Astrocyte of the cerebellum (primary cell): Measurements from ENCODE around the gene ZC2HC1B.
A peak's percentile ranks its signal among the peaks of the same experiment; 100 is the strongest.

Experiments used
- DNase-seq: peaks from one replicate; pipeline ENCODE4 v3.0.0-alpha.2; 2011; ENCODE audit warnings: low read depth
- H3K4me3 ChIP-seq: 2 replicates; pipeline ENCODE4 v1.5.1; 2011; ENCODE audit warnings: mild to moderate bottlenecking, low read depth, low read length, moderate library complexity
- CTCF ChIP-seq: IDR thresholded peaks from 2 replicates; pipeline ENCODE4 v1.5.1; 2012; ENCODE audit warnings: low read length, low read depth, moderate library complexity, mild to moderate bottlenecking; ENCODE audit errors: missing control alignments
- in situ Hi-C: cut with HindIII; loops from 2 replicates; pipeline ENCODE4 v1.10.0; 2017; ENCODE audit warnings: low sequenced_read_pairs

The ZC2HC1B gene

GRCh38 chr6:143959927-143960326 is 95.7 kb downstream of the ZC2HC1B start:
- no peak overlapping the region for H3K4me3 ChIP-seq
- TF ChIP-seq CTCF, result no peak
- in situ Hi-C loops, result no loop called here
- no peak for DNase-seq

- in situ Hi-C loops, result no loop called here
- TF ChIP-seq CTCF, result no peak
- DNase-seq, result no peak
- H3K4me3 ChIP-seq, result no peak overlapping the region
Measured at GRCh38 chr6:143961066-143961465, 96.8 kb downstream of the ZC2HC1B start.

GRCh38 chr6:143961886-143962878 is 97.9 kb downstream of the ZC2HC1B start:
- no peak overlapping the region for H3K4me3 ChIP-seq
- DNase-seq, result peak; percentile 79
- in situ Hi-C loops, result no loop called here
- TF ChIP-seq CTCF, result peak; percentile 71

- TF ChIP-seq CTCF, result no peak
- H3K4me3 ChIP-seq, result no peak overlapping the region
- in situ Hi-C loops, result no loop called here
- no peak for DNase-seq
Measured at GRCh38 chr6:143963158-143963919, 99.1 kb downstream of the ZC2HC1B start.

- no peak for DNase-seq
- TF ChIP-seq CTCF, result no peak
- in situ Hi-C loops, result no loop called here
- H3K4me3 ChIP-seq, result no peak overlapping the region
Measured at GRCh38 chr6:143964674-143965081, 100.4 kb downstream of the ZC2HC1B start.

- peak; percentile 76 for DNase-seq
- no peak for TF ChIP-seq CTCF
- H3K4me3 ChIP-seq, result no peak overlapping the region
- in situ Hi-C loops, result no loop called here
Measured at GRCh38 chr6:143965503-143966171, 101.4 kb downstream of the ZC2HC1B start.
